ENCODE measurements around the gene RTL5.

DNA sequence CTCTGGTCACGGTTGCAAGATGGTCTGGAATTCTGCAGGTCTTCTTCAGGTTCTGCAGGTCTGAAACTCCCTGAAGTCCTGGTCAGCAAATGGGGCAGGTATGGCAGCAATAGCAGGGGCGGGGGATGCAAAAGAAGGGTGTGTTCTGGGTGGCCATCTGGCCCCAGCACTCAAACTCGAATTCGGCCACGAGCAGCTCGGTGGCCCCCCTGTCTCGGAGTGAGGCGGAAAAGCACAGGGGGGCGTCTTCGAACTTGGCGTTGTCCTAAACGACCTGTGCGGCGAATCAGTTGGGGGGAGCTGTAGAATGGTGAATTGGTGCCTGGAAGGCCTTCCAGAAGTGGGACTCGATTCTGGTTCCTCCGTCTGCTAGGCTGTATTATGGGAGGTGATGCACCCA, 2.1 kb downstream of the RTL5 start:
- TF ChIP-seq, protein P1, sequence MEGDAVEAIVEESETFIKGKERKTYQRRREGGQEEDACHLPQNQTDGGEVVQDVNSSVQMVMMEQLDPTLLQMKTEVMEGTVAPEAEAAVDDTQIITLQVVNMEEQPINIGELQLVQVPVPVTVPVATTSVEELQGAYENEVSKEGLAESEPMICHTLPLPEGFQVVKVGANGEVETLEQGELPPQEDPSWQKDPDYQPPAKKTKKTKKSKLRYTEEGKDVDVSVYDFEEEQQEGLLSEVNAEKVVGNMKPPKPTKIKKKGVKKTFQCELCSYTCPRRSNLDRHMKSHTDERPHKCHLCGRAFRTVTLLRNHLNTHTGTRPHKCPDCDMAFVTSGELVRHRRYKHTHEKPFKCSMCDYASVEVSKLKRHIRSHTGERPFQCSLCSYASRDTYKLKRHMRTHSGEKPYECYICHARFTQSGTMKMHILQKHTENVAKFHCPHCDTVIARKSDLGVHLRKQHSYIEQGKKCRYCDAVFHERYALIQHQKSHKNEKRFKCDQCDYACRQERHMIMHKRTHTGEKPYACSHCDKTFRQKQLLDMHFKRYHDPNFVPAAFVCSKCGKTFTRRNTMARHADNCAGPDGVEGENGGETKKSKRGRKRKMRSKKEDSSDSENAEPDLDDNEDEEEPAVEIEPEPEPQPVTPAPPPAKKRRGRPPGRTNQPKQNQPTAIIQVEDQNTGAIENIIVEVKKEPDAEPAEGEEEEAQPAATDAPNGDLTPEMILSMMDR (conservative IDR thresholded peaks at IDR 0.05) = no peak
- no peak for TF ChIP-seq ZFX (IDR thresholded peaks at IDR 0.05)

Data from C4-2B (cell line).